IPS-18a (cell line): Measurements from ENCODE around the gene PIK3CB.
"Not testable (repeated sequence)": the region's sequence is repeated elsewhere in the genome, so short reads cannot be mapped to it uniquely, and the experiment has no call there.

Experiments
- H3K27ac ChIP-seq: one replicate; pipeline ENCODE4 v1.5.1; 2013; ENCODE audit warnings: low read length
- H3K27me3 ChIP-seq: one replicate; pipeline ENCODE4 v1.6.1; 2013; ENCODE audit warnings: mild to moderate bottlenecking, low read length; ENCODE audit not compliant: control insufficient read depth, insufficient read depth
- H3K36me3 ChIP-seq: one replicate; pipeline ENCODE4 v1.6.1; 2013; ENCODE audit warnings: low read depth, low read length; ENCODE audit not compliant: control insufficient read depth
- H3K4me1 ChIP-seq: one replicate; pipeline ENCODE4 v1.6.1; 2013; ENCODE audit warnings: low read depth, low read length; ENCODE audit not compliant: control insufficient read depth
- H3K4me3 ChIP-seq: one replicate; pipeline ENCODE4 v1.5.1; 2013; ENCODE audit warnings: low read length
- H3K9ac ChIP-seq: one replicate; pipeline ENCODE4 v1.6.1; 2013; ENCODE audit warnings: mild to moderate bottlenecking, low read length, moderate library complexity
- H3K9me3 ChIP-seq: one replicate; pipeline ENCODE4 v1.6.1; 2013; ENCODE audit warnings: low read depth, low read length; ENCODE audit not compliant: control insufficient read depth

The PIK3CB gene

DNA sequence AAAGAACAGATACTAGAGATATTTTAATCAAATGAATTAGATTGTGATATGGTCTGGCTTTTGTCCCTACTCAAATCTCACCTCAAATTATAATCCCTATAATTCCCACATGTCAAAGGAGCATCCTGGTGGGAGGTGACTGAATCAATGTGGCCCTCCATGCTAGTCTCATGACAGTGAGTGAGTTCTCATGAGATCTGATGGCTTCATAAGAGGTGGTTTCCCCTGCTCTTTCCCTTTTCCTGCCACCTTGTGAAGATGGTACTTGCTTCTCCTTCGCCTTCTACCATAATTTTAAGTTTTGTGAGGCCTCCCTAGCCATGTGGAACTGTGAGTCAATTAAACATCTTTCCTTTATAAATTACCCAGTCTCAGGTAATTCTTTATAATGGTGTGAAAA is 143.4 kb downstream of the PIK3CB start:
- Histone ChIP-seq H3K27ac (no peak overlapping the region), H3K4me1 (no peaks in the 10 kb centered on the region), H3K36me3 (peaks cover 10% of the 10 kb centered on the region)

DNA sequence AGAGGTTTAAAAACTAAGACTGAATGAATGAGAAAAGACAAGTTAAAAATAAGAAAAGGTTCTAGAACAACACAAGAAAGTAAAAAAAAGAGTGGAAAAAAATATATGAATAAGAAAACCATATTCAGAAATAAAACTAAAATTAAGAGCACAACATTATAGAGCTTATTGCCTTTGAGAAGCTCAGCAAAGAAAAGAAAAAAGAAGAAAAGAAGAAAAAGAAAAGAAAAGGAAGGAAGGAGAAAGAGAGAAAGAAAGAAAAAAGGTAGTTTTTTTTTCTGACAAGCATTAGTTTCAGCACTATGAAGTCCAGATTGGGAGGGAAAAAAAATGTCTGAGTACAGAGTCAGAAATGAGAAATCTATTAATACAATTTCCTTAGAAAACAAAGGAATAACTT is 144.7 kb downstream of the PIK3CB start:
- H3K9ac ChIP-seq: no peak overlapping the region
- no peak overlapping the region for H3K4me3 ChIP-seq
- H3K4me1 ChIP-seq: no peaks in the 10 kb centered on the region

More for the DNA sequence above, 143.4 kb downstream of the PIK3CB start:
- H3K4me3 ChIP-seq: no peak overlapping the region
- no peaks in the 10 kb centered on the region for H3K9me3 ChIP-seq
- no peak overlapping the region for H3K9ac ChIP-seq
- H3K27me3 ChIP-seq: no peaks in the 10 kb centered on the region

DNA sequence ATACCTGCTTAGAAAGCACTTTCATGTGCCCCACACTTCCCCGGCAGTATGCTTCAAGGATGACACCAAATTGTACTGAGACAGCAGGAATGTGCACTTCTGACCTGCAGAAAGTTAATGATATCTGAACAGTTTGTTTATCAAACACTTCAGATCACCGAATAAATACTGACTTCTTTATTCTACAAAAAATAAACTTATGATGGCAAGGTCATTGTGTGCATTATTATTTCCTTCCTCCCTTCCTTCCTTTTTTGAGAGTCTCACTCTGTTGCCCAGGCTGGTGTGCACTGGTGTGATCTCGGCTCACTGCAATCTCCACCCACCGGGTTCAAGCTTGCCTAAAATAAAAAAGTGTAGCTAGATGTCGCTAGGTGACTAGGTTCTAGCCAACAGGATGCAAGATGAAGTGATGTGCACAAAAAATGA is 145.8 kb downstream of the PIK3CB start:
- Histone ChIP-seq H3K4me3 (no peak overlapping the region), H3K9ac (no peak overlapping the region), H3K27ac (no peak overlapping the region), H3K4me1 (no peaks in the 10 kb centered on the region), H3K27me3 (no peaks in the 10 kb centered on the region), H3K36me3 (peaks cover 10% of the 10 kb centered on the region), H3K9me3 (no peaks in the 10 kb centered on the region)

More for the DNA sequence above, 144.7 kb downstream of the PIK3CB start:
- no peaks in the 10 kb centered on the region for H3K9me3 ChIP-seq
- no peaks in the 10 kb centered on the region for H3K27me3 ChIP-seq
- H3K27ac ChIP-seq: no peak overlapping the region
- H3K36me3 ChIP-seq: peaks cover 10% of the 10 kb centered on the region

DNA sequence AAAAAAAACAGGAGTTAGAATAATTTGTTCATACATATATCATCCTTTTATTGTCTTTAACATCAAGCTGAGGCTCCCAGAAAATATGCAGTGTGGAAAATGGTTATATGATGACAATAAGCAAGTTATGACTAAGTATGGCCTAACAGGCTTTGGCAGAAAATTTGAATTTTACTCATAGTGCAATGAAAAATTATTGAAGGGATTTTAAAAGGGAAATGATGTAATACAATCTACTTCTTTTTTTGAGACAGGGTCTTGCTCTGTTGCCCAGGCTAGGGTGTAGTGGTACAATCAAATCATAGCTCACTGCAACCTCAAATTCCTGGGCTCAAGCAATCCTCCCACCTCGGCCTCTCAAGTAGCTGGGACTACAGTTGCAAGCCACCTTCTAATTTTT is 147.5 kb downstream of the PIK3CB start:
- Histone ChIP-seq H3K9ac (no peak overlapping the region), H3K4me1 (no peaks in the 10 kb centered on the region)

DNA sequence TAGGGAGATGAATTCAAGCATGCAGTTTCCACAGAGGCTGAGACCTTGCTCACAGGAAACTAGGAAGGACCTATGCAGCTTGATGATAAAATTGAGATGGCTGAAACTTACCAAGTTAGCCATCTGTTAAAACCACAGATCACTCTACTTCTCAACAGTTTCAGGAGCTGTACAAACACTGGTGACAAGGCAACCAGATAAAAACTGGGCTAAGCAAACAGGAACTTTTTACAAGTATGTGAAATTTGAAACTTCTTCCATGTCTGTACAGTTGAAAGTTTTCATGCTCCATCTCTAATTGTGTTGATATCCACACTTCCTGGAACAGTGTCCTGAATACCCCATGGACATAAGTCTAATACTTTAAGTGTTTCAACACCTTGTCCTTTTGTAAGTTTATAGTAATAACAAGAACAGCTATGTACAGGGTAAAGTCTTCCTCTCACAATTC is 147.9 kb downstream of the PIK3CB start:
- Histone ChIP-seq H3K4me3 (no peak overlapping the region), H3K9me3 (no peaks in the 10 kb centered on the region), H3K36me3 (peaks cover 12% of the 10 kb centered on the region), H3K27me3 (no peaks in the 10 kb centered on the region), H3K27ac (no peak overlapping the region), H3K9ac (no peak overlapping the region), H3K4me1 (no peaks in the 10 kb centered on the region)

More for the DNA sequence above, 147.5 kb downstream of the PIK3CB start:
- no peaks in the 10 kb centered on the region for H3K9me3 ChIP-seq
- no peaks in the 10 kb centered on the region for H3K27me3 ChIP-seq
- no peak overlapping the region for H3K27ac ChIP-seq
- no peak overlapping the region for H3K4me3 ChIP-seq
- peaks cover 10% of the 10 kb centered on the region for H3K36me3 ChIP-seq

DNA sequence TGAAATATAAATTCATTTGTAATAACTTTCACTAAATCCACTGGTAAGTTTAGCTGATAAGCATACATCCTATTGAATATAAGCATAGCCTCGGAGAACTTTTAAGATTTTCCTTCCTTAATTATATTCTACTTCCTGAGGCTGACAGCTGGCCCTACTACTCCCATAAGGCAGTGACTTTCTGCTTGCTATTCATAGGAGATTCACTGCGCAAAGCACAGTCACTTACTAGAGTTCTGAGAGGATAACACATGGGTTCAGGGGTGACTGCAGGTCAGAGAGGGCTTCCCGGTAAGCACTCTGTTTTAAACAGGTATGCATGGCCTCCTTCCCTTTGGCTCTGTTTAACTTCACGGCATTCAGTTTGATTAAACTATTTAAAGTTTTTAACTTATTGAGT is 150.3 kb downstream of the PIK3CB start:
- no peak overlapping the region for H3K4me3 ChIP-seq
- no peaks in the 10 kb centered on the region for H3K4me1 ChIP-seq
- no peaks in the 10 kb centered on the region for H3K9me3 ChIP-seq
- H3K9ac ChIP-seq: no peak overlapping the region
- H3K27me3 ChIP-seq: no peaks in the 10 kb centered on the region
- H3K27ac ChIP-seq: no peak overlapping the region
- peaks cover 13% of the 10 kb centered on the region for H3K36me3 ChIP-seq

DNA sequence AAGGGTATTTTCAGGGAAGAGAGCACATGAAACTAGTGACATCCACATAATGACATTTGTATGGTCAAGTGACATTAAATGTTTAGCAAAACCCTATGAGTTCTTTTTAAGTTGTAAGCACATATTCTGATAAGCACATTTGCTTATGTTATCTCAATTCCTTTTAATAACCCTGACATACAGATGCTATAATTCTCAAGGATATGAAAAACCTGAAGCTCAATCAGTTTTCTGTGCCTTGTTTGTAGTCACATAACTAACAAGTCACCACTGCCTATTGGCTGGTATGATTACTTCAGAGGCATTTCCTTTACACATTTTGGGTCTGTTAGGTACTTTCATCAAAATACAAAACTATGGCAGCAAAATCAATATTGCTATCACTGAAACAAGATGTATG is 152.1 kb downstream of the PIK3CB start:
- H3K4me3 ChIP-seq: no peak overlapping the region
- no peak overlapping the region for H3K9ac ChIP-seq
- H3K9me3 ChIP-seq: no peaks in the 10 kb centered on the region
- H3K4me1 ChIP-seq: no peaks in the 10 kb centered on the region
- no peaks in the 10 kb centered on the region for H3K27me3 ChIP-seq
- no peak overlapping the region for H3K27ac ChIP-seq
- peaks cover 11% of the 10 kb centered on the region for H3K36me3 ChIP-seq

DNA sequence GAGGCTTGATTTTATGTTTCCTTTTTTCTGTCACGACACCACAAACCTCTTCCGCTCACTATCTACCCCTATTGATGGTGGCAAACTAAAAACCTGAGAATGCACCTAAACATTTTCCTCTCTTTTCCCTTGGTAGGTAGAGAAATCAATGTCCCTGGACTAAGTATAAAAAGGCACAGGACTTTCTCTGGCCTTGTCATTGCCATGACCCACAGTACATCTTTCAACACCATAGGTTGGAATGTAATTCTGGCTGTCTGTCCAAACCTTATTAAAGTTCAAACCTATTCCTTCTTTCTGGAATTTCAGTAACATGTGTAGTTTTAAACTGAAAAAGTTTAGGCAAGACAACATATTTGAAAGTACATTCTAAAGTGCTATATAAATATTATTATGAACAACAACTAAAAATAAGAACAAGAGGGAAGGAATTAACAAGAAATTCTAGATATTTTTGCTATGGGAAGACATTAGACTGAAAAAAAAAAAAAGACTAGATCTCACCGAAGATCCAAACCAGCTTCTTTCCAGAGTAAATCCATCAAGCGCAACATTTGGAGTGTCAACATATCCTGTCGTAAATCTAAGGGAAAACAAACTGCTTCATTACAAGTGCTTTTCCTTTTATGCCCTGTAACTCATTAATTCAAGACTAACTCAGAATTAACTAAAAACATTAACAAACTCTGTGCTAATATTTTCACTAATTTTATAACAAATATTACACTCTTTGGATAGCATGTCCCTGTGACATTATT is 153.1 kb downstream of the PIK3CB start:
- no peak overlapping the region for H3K9ac ChIP-seq
- no peaks in the 10 kb centered on the region for H3K4me1 ChIP-seq
- H3K27me3 ChIP-seq: no peaks in the 10 kb centered on the region
- H3K27ac ChIP-seq: no peak overlapping the region
- H3K4me3 ChIP-seq: no peak overlapping the region
- H3K9me3 ChIP-seq: no peaks in the 10 kb centered on the region
- H3K36me3 ChIP-seq: peaks cover 4% of the 10 kb centered on the region

DNA sequence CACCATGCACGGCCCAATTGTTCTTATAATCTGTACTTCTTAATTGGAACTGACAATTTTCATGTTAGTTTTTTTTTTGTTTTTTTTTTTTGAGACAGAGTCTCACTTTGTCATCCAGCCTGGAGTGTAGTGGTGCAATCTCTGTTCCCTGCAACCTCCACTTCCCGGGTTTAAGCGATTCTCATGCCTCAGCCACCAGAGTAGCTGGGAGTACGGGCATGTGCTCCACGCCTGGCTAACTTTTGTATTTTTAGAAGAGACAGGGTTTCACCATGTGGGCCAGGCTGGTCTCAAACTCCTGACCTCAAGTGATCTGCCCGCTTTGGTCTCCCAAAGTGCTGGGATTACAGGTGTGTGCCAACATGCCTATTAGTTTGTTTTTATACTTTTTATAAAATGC is 153.8 kb downstream of the PIK3CB start:
- not testable (repeated sequence) for H3K27me3 ChIP-seq, H3K4me1 ChIP-seq, H3K4me3 ChIP-seq, H3K9ac ChIP-seq, H3K9me3 ChIP-seq, H3K27ac ChIP-seq, H3K36me3 ChIP-seq

DNA sequence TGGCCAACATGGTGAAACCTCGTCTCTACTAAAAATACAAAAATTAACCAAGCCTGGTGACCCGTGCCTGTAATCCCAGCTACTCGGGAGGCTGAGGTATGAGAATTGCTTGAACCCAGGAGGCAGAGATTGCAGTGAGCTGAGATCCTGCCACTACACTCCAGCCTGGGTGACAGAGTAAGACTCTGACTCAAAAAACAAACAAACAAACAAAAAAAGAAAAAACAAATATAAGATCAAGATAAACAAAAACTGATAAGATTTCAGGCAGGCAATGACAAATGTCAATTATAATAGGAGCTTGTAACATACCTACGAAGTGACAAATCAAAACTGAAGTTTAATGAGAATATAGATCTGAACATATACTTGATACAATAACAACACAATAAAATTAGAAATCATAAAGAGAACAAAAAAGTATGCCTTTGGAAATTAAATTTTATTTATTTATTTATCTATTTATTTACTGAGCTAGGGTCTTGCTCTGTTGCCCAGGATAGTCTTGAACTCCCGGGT is 155.8 kb downstream of the PIK3CB start:
- Histone ChIP-seq H3K9me3 (no peaks in the 10 kb centered on the region), H3K4me3 (no peak overlapping the region), H3K36me3 (peaks cover 8% of the 10 kb centered on the region), H3K9ac (no peak overlapping the region), H3K4me1 (peaks cover 1% of the 10 kb centered on the region), H3K27me3 (no peaks in the 10 kb centered on the region), H3K27ac (no peak overlapping the region)

DNA sequence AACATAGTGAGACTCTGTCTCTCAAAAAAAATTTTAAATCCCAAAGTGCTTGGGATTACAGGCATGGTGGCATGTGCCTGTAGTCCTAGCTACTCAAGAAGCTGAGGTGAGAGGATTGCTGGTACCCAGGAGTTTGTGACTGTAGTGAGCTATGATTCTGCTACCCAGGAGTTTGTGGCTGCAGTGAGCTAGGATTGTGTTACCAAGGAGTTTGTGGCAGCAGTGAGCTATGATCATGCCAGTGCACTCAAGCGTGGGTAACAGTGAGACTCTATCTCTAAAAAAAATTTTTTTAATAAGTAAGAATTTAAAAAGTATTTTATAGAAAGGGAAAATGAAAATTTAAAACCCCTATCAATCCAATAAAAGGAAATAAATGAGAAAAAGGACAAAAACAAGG is 156.6 kb downstream of the PIK3CB start:
- no peaks in the 10 kb centered on the region for H3K9me3 ChIP-seq
- H3K36me3 ChIP-seq: peaks cover 8% of the 10 kb centered on the region
- no peaks in the 10 kb centered on the region for H3K27me3 ChIP-seq
- H3K27ac ChIP-seq: no peak overlapping the region
- H3K4me3 ChIP-seq: no peak overlapping the region
- H3K4me1 ChIP-seq: peaks cover 7% of the 10 kb centered on the region
- no peak overlapping the region for H3K9ac ChIP-seq

DNA sequence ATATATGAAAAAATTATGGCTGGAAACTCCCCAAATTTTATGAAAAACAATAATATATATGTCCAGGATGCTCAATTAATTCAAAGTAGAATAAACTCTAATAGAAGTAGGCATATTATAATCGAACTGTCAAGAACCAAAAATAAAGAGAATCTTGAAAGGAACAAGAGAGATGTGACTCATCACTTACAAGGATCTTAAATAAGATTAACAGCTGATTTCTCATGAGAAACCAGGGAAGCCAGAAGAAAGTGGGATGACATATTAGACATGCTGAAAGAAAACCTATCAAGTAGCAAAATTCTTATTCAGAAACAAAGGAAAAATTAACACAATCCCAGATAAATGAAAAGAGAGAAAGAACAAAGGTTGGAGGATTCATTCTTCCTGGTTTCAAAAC is 159.3 kb downstream of the PIK3CB start:
- Histone ChIP-seq H3K27me3 (no peaks in the 10 kb centered on the region), H3K27ac (no peak overlapping the region), H3K36me3 (peaks cover 5% of the 10 kb centered on the region), H3K4me3 (no peak overlapping the region), H3K9me3 (no peaks in the 10 kb centered on the region), H3K4me1 (peaks cover 12% of the 10 kb centered on the region), H3K9ac (no peak overlapping the region)
